Embryonic facial prominence (tissue), 1 donor: ENCODE data around the gene CLIC5.

Experiments
- DNase-seq: peaks from one replicate; pipeline ENCODE4 v3.0.0-alpha.2; 2016; ENCODE audit errors: extremely low spot score

The CLIC5 gene

DNA sequence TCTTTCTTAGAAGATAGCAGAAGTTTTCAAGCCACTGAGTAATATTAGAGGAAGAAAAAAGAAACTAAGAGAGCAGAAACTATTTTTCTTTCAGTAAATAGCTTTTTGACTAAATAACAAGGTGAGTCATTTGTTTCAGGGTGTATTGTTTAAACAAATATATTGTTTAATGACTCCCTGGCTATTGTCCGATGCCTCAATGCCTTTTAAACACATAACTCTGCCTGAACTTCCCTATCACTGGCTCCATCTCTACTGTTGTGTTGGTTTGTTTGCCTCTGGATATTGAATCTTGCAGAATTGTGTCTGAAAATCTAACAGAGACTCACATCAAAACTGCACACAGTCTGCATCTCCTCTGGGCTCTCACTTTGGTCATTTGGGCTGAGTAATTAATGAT, 19.6 kb upstream of the CLIC5 start:
- no peak for DNase-seq

DNA sequence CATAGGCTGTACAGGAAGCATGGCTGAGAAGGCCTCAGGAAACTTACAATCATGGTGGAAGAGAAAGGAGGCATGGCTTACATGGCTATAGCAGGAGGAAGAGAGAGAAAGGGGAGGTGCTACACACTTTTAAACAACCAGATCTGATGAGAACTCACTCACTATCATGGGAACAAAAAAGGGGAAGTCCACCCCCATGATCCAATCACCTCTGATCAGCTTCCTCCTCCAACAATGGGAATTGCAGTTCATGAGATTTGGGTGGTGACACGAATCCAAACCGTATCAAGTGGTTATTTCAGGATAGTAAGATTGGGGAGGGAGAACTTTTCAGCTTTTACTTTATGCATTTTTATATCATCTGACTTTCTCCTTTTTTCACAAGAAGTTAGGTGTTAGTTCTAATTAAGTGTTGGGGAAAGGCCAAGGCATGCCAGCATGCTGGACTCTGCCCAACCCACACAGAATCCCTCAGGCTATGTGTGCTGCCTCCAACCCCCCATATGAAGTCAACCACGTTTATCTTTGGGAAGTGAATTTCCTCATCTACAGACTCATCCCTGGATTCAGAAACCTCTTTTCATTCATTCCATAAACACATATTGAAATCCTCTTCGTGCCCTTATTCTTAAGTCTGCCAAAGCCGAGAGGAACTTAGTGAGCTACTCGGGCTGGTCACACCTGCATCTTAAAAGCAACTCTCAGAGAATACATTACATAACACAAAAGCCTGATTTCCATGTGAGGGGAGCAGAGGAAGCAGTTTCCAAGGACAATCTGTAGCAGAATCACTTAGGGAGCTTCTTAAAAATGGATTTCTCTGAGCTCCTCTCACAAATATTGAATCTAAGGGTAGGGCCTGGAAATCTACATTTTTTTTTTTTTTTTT, 16.7 kb upstream of the CLIC5 start:
- DNase-seq, result no peak

DNA sequence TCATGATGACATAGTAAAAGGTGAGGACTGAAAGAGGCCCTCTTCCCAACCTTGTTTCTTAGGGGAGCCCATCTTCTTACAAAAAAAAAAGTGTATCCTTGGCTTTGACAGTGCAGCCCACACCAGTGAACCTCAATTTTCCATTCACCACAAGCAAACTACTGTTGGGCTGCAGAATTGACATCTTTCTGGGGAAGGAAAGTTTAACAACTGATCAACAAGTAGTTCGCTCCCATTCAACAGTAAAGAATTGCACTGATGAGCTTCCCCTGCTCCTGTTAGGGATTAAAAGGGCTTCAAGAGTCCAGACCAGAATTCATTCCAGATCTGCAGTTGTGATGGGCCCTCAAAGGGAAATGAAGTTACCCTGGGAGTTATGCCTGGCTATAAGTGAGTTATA, 13.9 kb upstream of the CLIC5 start:
- no peak for DNase-seq

DNA sequence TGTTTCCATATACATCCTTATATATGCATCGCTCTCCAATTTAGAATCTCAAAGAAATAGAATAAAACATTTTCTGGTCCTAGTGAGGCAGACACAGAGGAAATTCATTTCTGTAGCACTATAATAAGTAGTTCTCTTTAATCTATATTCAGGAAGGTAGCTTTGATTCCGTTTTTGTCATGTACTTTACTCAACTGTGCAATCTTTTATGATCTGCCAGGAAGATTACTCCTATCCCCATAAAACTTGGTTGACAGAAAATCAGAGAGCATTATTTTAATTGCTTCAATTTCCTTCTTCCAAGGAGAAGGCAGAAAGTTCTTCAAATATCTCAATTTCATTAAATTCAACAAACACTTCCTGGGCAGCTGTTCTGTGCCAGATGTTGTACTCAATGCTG, 10.6 kb upstream of the CLIC5 start:
- DNase-seq, result no peak

GRCh38 chr6:46025573-46025972, 9.9 kb upstream of the CLIC5 start:
- DNase-seq, result no peak

GRCh38 chr6:46024124-46024769, 8.6 kb upstream of the CLIC5 start:
- no peak for DNase-seq

- no peak for DNase-seq
Measured at GRCh38 chr6:46023216-46023915, 7.7 kb upstream of the CLIC5 start.

GRCh38 chr6:46022106-46022948, 6.7 kb upstream of the CLIC5 start:
- no peak for DNase-seq

DNA sequence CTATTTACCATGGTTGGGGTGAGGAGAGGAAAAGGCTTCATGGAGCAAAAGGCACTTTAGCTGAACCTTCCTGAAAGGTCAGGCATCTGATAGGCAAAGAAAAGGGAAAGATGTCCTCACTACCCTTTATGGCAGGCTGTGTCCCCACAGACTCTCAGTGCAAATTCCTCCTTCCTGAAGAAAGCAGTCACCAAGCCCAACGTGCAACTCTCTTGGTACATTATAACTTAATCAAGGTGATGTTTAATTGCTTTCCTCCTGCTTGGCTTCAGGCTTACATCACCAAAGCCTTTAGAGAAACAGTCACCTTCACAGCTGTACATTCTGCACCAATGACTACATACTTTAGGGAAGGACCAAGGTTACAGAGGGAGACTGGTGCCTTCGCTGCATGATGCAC, 2.1 kb upstream of the CLIC5 start:
- no peak for DNase-seq

DNA sequence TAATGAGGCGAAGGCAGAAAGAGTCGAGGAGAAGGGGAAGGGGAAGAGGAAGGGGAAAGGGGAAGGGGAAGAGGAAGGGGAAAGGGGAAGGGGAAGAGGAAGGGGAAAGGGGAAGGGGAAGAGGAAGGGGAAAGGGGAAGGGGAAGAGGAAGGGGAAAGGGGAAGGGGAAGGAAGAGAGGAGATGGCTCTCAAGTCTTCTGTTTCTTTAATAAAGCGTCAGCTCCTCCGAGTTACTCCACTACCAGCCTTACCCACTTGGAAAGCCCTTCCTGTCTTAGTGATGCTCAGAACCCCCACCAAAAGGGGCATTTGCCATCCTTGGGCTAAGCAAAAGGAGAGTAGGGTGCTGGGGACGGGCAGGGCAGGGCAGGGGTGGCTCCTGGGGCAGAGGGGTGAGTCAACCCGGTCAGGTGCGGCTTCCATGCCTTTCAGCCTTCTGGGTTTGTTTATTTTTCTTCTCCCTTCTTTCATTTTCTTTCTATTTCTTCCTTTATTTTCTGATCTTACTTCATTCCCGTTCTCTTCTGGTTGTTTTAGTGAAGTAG, 476 bp upstream of the CLIC5 start:
- no peak for DNase-seq

GRCh38 chr6:46014511-46015118, 1.0 kb downstream of the CLIC5 start:
- no peak for DNase-seq

GRCh38 chr6:46014046-46014445, 1.6 kb downstream of the CLIC5 start:
- no peak for DNase-seq

GRCh38 chr6:46013639-46014038, 2.0 kb downstream of the CLIC5 start:
- no peak for DNase-seq

- DNase-seq, result no peak
Measured at GRCh38 chr6:46012834-46013233, 2.8 kb downstream of the CLIC5 start.

DNA sequence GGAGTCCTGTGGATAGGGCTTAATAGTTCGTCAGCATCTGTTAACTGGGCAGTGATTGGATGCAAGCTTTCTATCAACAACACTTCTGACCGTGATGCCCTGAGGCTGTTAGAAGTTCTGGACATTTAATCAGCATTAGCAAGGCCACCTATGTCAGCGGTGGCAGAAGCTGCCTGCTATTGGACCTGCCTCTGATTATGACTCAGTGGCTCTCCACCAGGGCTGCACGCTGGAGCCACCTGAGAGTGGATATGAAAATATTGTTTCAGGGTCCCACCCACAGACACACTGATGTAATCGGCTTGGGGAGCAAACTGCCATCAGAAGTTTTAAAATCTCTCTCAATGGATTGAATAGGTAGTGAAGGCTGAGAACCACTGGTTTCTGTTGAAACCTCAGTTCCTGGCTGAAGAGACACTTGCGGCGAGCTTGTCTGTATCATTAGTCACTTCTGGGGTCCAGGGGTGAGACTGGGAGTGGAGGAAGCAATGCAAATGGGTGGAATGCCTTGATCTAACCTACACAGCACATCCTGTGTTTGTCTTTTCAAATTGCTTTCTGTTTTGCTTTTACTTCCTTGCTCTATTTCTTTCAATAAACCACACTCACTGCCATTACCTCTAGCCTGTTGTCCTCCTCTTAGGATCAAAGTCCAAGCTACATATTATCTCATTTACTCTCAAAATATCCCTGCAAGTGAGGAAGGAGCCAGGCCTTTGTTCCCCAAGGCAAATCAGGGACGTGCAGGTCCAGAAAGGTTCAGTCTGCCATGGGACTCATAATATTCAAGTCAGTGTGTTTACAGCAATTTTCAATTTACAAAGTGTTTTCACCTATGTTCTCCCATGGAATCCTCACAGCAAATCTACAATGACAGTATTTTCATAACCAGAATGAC, 4.2 kb downstream of the CLIC5 start:
- no peak for DNase-seq

- DNase-seq, result no peak
Measured at GRCh38 chr6:46010771-46011170, 4.9 kb downstream of the CLIC5 start.

GRCh38 chr6:46010270-46010669, 5.4 kb downstream of the CLIC5 start:
- DNase-seq, result no peak

GRCh38 chr6:46002264-46002663, 13.4 kb downstream of the CLIC5 start:
- no peak for DNase-seq

- DNase-seq, result no peak
Measured at GRCh38 chr6:46000905-46001304, 14.8 kb downstream of the CLIC5 start.

GRCh38 chr6:45998524-45998923, 17.1 kb downstream of the CLIC5 start:
- no peak for DNase-seq
